C1 segment of cervical spinal cord (tissue), 14 donors: ENCODE measurements around the gene SMURF1.
A peak's percentile ranks its signal among the peaks of the same experiment; 100 is the strongest.
"Not testable (repeated sequence)": the region's sequence is repeated elsewhere in the genome, so short reads cannot be mapped to it uniquely, and the experiment has no call there.

Experiments used
- DNase-seq, 14 donors: peaks; one replicate each; lab custom pipeline; 2025; lab: John Stamatoyannopoulos, UW

SMURF1 gene

DNA sequence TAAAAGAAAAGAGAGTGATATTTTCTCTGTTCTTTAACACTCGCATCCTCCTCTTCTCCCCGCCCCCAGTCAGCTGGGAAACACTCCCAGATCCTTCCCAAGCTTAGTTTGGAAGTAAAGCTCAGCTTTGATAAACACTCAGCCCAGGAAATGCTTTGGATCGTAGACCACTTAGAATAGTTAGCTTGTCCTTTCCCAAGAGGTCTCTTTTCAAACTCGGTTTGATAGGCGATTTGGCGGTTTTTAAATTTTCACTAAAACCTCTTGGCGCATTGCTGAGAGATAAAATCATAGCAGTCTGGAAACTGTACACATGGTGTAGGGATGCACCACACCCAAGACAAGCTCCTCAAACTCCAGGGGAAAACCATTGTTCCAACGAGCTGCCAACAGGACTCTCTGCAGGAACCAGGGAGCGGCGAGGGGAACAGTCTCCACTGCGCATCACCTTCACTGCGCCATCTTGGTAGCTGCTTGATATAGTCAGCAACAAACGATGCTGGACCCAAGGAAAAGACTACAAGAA is 22.3 kb downstream of the SMURF1 start:
- no peak for DNase-seq

DNA sequence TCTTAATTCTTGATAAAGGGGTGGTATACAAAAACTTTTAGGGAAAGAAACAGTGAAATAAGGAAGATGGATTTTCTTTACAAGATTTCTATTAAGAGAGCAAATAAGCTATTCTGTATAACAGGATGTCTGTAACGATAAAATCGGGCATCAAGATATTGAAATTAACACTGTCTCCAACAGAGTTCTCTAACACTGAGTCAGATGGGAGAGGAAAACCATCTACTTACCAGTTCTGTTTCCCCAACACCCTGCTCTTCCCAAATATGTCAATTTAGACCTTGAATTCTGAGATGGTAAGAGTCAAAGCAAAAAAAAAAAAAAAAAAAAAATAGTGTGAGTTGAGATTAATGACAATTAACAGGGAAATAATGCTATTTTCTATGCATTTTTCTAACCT is 23.0 kb downstream of the SMURF1 start:
- DNase-seq = no peak

GRCh38 chr7:99120501-99120900 is 23.4 kb downstream of the SMURF1 start:
- DNase-seq = no peak

GRCh38 chr7:99118077-99118476 is 25.8 kb downstream of the SMURF1 start:
- DNase-seq = no peak

- DNase-seq = no peak
Measured at GRCh38 chr7:99116144-99116543, 27.8 kb downstream of the SMURF1 start.

DNA sequence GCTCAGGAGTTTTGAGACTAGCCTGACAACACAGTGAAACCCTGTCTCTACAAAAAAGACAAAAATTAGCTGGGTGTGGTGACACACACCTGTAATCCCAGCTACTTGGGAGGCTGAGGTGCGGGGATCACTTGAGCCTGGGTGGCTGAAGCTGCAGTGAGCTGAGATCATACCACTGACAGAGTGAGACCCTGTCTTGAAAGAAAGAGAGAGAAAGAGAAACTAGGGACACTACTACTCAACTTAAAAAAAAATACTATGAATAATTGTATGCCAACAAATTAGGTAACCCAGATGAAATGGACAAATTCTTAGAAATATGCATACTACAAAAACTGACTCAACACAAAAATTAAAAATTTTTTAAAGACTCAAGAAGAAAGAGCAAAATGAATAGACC is 28.5 kb downstream of the SMURF1 start:
- DNase-seq = no peak

- no peak for DNase-seq
Measured at GRCh38 chr7:99112979-99113378, 30.9 kb downstream of the SMURF1 start.

GRCh38 chr7:99112097-99112496 is 31.8 kb downstream of the SMURF1 start:
- no peak for DNase-seq

- DNase-seq = no peak
Measured at GRCh38 chr7:99111591-99111990, 32.3 kb downstream of the SMURF1 start.

DNA sequence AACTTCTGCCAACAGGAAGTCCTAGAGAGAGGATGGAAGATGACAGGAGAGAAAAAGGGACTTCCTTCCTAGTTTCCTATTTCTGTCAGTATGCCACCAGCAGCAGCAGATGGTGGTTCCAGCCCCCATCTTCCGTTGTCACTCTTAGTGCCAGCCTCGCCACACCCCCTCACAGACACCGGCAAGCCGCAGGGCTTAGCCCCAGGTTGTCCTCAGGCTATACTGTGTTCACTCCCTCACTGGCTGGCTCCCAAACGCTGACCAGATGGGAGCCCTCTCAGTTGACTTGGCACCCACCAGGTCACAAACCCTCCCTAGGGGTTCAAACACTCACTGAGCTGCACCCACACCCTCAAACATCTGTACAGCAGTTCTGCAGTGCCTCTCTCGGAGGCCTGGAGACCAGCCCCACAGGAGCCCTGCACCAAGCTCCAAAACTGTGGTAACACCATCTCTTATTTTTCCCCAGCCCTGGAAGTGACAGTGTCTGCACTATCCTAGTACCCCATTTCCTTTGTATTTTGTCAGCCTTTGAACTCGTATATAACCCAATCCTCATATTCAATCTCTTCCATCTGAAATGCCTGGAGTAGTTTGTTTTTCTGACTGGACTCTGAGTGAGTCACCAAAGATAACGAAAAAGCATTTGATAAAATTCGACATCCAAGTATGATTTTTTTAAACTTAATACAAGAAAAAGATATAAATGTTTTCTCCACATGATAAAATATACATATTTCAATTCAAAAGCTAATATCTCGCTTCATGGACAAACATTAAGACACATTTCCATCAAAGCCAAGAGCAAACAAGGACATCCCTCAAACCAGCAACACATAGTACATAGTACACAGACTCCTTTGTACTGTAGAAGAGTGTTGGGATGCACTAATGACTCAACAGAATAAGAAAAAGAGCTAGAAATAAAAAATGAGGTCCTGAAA is 34.5 kb downstream of the SMURF1 start:
- peak in 3 of 14 donors; percentile 16 to 29 (median 26) for DNase-seq

DNA sequence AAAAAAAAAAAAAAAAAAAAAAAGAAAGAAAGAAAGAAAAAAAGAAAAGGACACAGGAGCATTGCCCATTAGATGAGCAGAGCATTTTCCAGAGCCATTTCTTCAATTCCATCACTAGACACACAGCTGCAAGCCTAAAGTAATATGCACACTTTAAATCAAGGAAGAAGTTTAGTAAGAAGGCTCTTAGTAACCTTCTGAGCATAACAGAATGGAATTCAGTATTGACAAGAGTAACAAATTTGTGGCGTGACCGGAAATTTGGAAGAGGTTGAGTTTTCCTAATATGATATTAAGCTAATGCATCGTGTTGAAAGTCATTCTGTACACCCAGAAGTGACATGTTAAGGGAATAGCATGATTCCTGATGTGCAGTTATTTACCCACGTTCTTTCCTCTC is 35.3 kb downstream of the SMURF1 start:
- DNase-seq = no peak

- no peak for DNase-seq
Measured at GRCh38 chr7:99106821-99107241, 37.1 kb downstream of the SMURF1 start.

DNA sequence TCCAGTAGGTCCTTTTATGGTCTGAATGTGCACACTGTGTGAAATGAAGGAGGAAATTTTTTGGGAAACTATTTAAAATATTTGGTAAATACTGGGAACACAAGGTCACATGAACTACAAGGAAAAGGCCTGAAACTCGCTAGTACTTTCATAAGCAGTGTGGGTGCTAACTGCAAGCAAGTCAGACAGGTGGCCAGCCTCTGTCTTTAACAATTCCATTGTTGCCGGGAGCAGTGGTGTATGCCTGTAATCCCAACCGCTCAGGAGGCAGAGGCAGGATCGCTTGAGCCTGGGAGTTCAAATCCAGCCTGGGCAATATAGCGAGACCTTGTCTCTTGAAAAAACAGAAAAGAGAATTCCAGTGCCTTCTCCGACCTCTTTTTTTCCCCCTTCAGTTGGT is 37.5 kb downstream of the SMURF1 start:
- no peak for DNase-seq

DNA sequence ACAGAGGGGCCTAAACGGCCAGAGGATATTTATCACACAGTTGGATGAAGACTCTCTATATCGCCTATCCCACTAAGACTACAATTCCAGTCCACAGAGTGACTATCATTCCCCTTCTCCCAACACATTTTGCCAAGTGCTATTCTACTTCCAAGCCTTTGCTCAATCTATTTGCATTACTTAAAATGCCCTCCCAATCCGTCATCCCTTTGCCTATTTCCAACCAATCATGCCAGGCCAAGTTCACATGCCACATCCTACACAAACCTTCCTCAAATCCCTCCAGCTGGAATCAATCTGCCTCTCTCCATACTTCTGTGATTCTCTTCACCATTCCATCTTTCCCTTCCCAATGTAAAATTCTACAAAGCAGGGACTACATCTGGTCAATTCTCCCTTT is 38.2 kb downstream of the SMURF1 start:
- DNase-seq = no peak

DNA sequence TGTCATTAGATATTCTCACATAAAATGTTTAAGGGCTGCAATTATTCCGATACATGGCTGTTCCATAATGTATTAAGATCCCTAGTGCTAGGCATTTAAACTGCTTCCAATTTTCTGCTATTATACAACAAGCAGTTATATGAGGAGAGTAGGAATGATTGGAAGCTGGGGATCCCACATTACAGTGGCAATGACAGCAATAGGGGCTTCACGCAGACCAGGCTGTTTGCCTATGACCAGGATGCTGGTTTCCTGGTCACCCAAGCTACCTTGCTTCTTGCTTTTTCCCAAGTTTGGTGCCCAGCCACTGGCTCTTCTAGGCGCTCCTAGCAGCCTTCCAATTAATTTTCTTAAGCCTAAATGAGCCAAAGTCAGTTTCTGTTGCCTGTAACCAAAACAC is 39.3 kb downstream of the SMURF1 start:
- DNase-seq = no peak

- DNase-seq = not testable (repeated sequence)
Measured at GRCh38 chr7:99103836-99104235, 40.1 kb downstream of the SMURF1 start.

GRCh38 chr7:99102809-99103690 is 40.9 kb downstream of the SMURF1 start:
- DNase-seq = no peak

- DNase-seq = no peak
Measured at GRCh38 chr7:99102361-99102760, 41.5 kb downstream of the SMURF1 start.

DNA sequence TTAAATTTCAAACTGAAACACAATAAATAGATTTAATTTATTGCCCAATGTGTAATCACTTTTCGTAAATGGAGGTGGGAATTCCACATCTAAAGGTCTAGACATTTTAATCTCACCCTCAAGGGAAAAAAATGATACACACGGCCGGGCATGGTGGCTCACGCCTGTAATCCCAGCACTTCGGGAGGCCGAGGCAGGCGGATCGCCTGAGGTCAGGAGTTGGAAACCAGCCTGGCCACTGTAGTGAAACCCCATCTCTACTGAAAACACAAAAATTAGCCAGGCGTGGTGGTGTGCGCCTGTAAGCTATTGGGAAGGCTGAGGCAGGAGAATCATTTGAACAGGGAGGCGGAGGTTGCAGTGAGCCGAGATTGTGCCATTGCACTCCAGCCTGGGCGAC is 42.4 kb downstream of the SMURF1 start:
- DNase-seq = not testable (repeated sequence)

- no peak for DNase-seq
Measured at GRCh38 chr7:99099499-99100077, 44.3 kb downstream of the SMURF1 start.

DNA sequence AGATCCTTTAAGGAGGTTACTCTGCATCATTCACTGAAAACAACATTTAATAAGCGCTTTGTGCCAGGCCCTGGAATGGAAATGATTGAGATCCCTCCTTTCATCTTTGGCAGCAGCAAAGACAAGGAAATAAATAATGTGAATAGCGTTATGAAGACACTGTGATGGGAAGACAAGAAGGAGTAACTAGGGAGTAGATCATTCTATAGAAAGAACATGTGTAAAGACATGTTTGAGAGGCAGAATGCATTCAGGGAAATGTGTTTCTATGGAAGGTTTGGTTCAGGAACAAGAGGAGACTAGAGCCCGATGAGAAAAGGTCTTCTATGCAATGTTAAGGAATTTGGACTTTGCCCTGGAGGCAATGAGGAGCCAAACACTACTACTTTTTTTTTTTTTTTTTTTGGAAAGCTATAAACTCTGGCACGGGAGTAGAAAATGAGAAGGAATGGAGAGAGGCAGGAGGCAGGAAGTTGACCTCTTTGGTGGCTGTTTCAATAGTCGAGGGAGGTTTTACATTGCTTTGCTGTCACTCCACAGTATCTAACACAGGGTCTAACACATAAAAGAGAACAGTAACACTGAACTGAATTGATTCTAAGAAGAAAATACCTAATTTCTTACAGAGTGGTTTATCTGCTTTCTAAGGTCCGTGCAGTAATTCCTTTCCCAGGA is 44.9 kb downstream of the SMURF1 start:
- no peak for DNase-seq
